Measurements from ENCODE around the gene CCL16. TPM values are rescaled to one million over a fixed set of nuclear protein-coding genes. Genes with fewer than 3 reads are reported as not detected.

CCL16 gene, protein sequence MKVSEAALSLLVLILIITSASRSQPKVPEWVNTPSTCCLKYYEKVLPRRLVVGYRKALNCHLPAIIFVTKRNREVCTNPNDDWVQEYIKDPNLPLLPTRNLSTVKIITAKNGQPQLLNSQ
- not detected in 2 replicates for total RNA-seq (ENCODE audit: low replicate concordance)

DNA sequence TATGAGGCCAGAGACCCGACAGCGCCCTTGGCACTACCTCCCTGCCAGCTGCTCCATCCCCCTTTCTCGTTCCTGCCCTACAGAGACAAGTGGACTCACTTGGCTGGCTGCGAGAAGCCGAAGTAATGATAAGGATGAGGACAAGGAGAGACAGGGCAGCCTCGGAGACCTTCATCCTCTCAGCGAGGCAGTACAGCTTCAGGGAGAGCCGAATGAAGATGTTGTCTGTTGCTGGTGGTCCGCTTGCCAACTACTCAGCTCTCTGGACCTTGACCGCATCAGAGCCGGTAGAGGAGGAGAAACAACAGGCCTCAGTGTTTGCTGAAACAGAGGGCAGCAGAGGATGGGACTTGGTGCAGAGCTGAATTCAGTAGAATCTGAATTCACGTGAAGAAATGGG, at the start of gene CCL16:
Gene CCL16 (minus strand): TSS at position 252 of the 400 bp plus-strand sequence. CDS start 77 bp downstream, at position 175.

GRCh38 chr17:36017799-36018198, 36.5 kb upstream of the CCL16 start, which contains the start of gene CCL23:
Gene CCL23 (minus strand): TSS chr17:36017972. CDS start chr17:36017897, 75 bp downstream.

GRCh38 chr17:36001110-36001771, 19.9 kb upstream of the CCL16 start, which contains the start of gene CCL15:
Gene CCL15 (minus strand): TSS chr17:36001553. CDS start chr17:36001492, 61 bp downstream.

GRCh38 chr17:35986643-35987042, 5.3 kb upstream of the CCL16 start, which contains the start of gene CCL14:
Gene CCL14 (minus strand): TSS chr17:35986729. CDS start chr17:35986649, 80 bp downstream.

DNA sequence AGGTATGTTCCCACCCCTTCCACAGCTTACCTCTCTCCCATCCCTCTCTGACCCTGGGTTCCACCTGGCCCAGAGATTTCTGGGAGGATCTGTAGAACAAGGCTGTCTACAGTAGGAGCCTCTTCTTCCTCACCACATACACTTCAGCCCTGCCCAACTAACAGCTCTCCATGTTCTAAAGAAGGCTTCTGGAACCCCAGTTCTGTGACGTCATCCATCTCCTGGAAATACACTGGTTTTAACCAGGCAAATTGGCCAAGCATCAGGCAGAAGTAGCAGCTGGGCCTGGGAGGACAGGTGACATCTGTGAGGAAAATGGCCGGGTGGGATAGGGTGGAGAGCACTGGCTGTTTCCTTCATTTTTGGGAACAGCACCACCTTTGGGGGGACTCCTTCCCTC, 37.8 kb downstream of the CCL16 start, which contains the start of gene LYZL6:
Gene LYZL6 (minus strand): TSS at position 177 of the 400 bp plus-strand sequence. CDS start 4,357 bp downstream, outside the sequence.

GRCh38 chr17:35930211-35931065, 50.9 kb downstream of the CCL16 start, which contains the start of gene RDM1:
Gene RDM1 (minus strand): TSS chr17:35930773. CDS start chr17:35930727, 46 bp downstream.

Other genes starting within 250 kb of the CCL16 start
- 0.98 and 1.6 TPM in 2 replicates for gene RASL10B, start 249.9 kb downstream of the CCL16 start, total RNA-seq (ENCODE audit: low replicate concordance)
- gene GAS2L2, start 228.3 kb downstream of the CCL16 start, total RNA-seq (ENCODE audit: low replicate concordance): 0.08 TPM in 1 of 2 replicates, not detected in the other
- gene C17orf50, start 220.6 kb downstream of the CCL16 start, total RNA-seq (ENCODE audit: low replicate concordance): not detected in 2 replicates
- gene MMP28, start 185.9 kb downstream of the CCL16 start, total RNA-seq (ENCODE audit: low replicate concordance): 0.60 TPM in 1 of 2 replicates, not detected in the other
- gene TAF15, start 172.0 kb downstream of the CCL16 start, total RNA-seq (ENCODE audit: low replicate concordance): 48.0 and 60.9 TPM in 2 replicates
- gene HEATR9, start 112.6 kb downstream of the CCL16 start, total RNA-seq (ENCODE audit: low replicate concordance): not detected in 2 replicates
- 0.08 TPM in 1 of 2 replicates, not detected in the other for gene CCL5, start 101.1 kb downstream of the CCL16 start, total RNA-seq (ENCODE audit: low replicate concordance)
- gene RDM1, start 50.7 kb downstream of the CCL16 start, total RNA-seq (ENCODE audit: low replicate concordance): 0.38 TPM in 1 of 2 replicates, not detected in the other
- not detected in 2 replicates for gene LYZL6, start 37.8 kb downstream of the CCL16 start, total RNA-seq (ENCODE audit: low replicate concordance)
- not detected in 2 replicates for gene CCL14, start 5.2 kb upstream of the CCL16 start, total RNA-seq (ENCODE audit: low replicate concordance)
- not detected in 2 replicates for gene CCL15, start 20.1 kb upstream of the CCL16 start, total RNA-seq (ENCODE audit: low replicate concordance)
- not detected in 2 replicates for gene CCL23, start 36.5 kb upstream of the CCL16 start, total RNA-seq (ENCODE audit: low replicate concordance)
- gene CCL18, start 82.8 kb upstream of the CCL16 start, total RNA-seq (ENCODE audit: low replicate concordance): not detected in 2 replicates
- not detected in 2 replicates for gene CCL3, start 108.6 kb upstream of the CCL16 start, total RNA-seq (ENCODE audit: low replicate concordance)
- gene CCL4, start 122.3 kb upstream of the CCL16 start, total RNA-seq (ENCODE audit: low replicate concordance): not detected in 2 replicates
- 0.75 and 1.8 TPM in 2 replicates for gene TBC1D3B, start 195.1 kb upstream of the CCL16 start, total RNA-seq (ENCODE audit: low replicate concordance)
- gene CCL3L1, start 215.3 kb upstream of the CCL16 start, total RNA-seq (ENCODE audit: low replicate concordance): not detected in 2 replicates
- gene CCL4L2, start 229.6 kb upstream of the CCL16 start, total RNA-seq (ENCODE audit: low replicate concordance): not detected in 2 replicates

Data from smooth muscle cell of the coronary artery (primary cell).